Transverse colon (tissue), 4 donors: Measurements from ENCODE around the gene IGSF9B.

Experiments
- CTCF ChIP-seq, 5 experiments: fragments of 200-600 bp in 3 of 5; fragments of 450-650 bp in 2 of 5; sonication (generic) in 3 of 5; IDR thresholded peaks; 1 replicate in 2 of 5; 2 replicates in 3 of 5; pipeline ENCODE4 v1.5.1; 2016 to 2017; ENCODE audit warnings: antibody characterized with exemption in 5 of 5, inconsistent platforms in 3 of 5, mild to moderate bottlenecking in 2 of 5, moderate library complexity in 1 of 5
- EP300 ChIP-seq: sonication (generic); formaldehyde crosslinking; IDR thresholded peaks from one replicate; pipeline ENCODE4 v1.6.1; 2017; ENCODE audit warnings: antibody characterized with exemption, low read depth
- POLR2A ChIP-seq: fragments of 450-650 bp; IDR thresholded peaks from one replicate; pipeline ENCODE4 v1.6.1; 2016; ENCODE audit warnings: antibody characterized with exemption, mild to moderate bottlenecking, moderate library complexity
- POLR2AphosphoS5 ChIP-seq, 3 donors: sonication (generic); formaldehyde crosslinking; IDR thresholded peaks; one replicate each; pipeline ENCODE4 v1.6.1; 2016; ENCODE audit warnings: antibody characterized with exemption in 3 of 3

GRCh38 chr11:133893381-133893780 lies 63.4 kb downstream of the IGSF9B start:
- TF ChIP-seq CTCF (IDR thresholded peaks at IDR 0.05) (no peak), POLR2AphosphoS5 (IDR thresholded peaks at IDR 0.05) (no peak), POLR2A (no peak), EP300 (no peak)
